ENCODE measurements around the gene FLNC.

- TF ChIP-seq CTCF (IDR thresholded peaks at IDR 0.05) (no peak), POLR2A (IDR thresholded peaks at IDR 0.05) (no peak)
Observed at GRCh38 chr7:128835231-128835751, 5.1 kb downstream of the FLNC start.

Measured in uterus (tissue), 2 donors.